ENCODE data around the gene PIGT. TPM values are rescaled to one million over a fixed set of nuclear protein-coding genes. Genes with fewer than 3 reads are reported as not detected.

The PIGT gene
- total and polyA plus RNA-seq, 2 experiments from 2014 or later, result 48.4 to 63.1 TPM

- Histone ChIP-seq H3K79me2 (replicated peaks; ENCODE audit: insufficient read depth) (no peaks in the 10 kb centered on the region), H3K27ac (ENCODE audit: low read depth) (no peak overlapping the region), H2AFZ (no peak overlapping the region), H3K4me1 (ENCODE audit: insufficient read depth) (peaks cover 7% of the 10 kb centered on the region; the same call in 1 of the 2 replicates), H3K9me2 (ENCODE audit: insufficient read depth) (no peaks in the 10 kb centered on the region), H3K36me3 (ENCODE audit: insufficient read depth) (no peaks in the 10 kb centered on the region), H3K4me3 (0 out of 2 replicates have a peak overlapping the region, but pooled peaks have one; percentile 64), H3K27me3 (ENCODE audit: insufficient read depth) (peaks cover 18% of the 10 kb centered on the region), H4K20me1 (replicated peaks; ENCODE audit: insufficient read depth) (no peaks in the 10 kb centered on the region), H3K4me2 (no peak overlapping the region; the same call in 1 of the 2 replicates), H3F3A (replicated peaks; ENCODE audit: low read depth) (no peaks in the 10 kb centered on the region)
- H3K4me1 Mint-ChIP-seq, result peaks cover 10% of the 10 kb centered on the region
- no peak for TF ChIP-seq JUNB (IDR thresholded peaks at IDR 0.05; ENCODE audit: unreplicated experiment)
- TF ChIP-seq REST (IDR thresholded peaks at IDR 0.05; ENCODE audit: unreplicated experiment), result no peak
- TF ChIP-seq ZNF114 (CRISPR knock-in tag; IDR thresholded peaks at IDR 0.05), result no peak
- TF ChIP-seq STAT1 (IDR thresholded peaks at IDR 0.05; ENCODE audit: unreplicated experiment), result no peak
- TF ChIP-seq ETS1 (IDR thresholded peaks at IDR 0.05), result no peak
- no peak for TF ChIP-seq POLR2AphosphoS5 (IDR thresholded peaks at IDR 0.05; ENCODE audit: low read depth)
- TF ChIP-seq EZH2phosphoT487 (IDR thresholded peaks at IDR 0.05; ENCODE audit: unreplicated experiment), result no peak
- no peak for TF ChIP-seq ZNF331 (CRISPR knock-in tag; IDR thresholded peaks at IDR 0.05; ENCODE audit: low read depth)
- no peak for TF ChIP-seq CTCF (conservative IDR thresholded peaks at IDR 0.05; ENCODE audit: low read depth in 2 of 2)
- TF ChIP-seq EZH2 (IDR thresholded peaks at IDR 0.05; ENCODE audit: low read depth, unreplicated experiment), result no peak
- no peak for TF ChIP-seq ZNF462 (CRISPR knock-in tag; IDR thresholded peaks at IDR 0.05)
- TF ChIP-seq NANOG (IDR thresholded peaks at IDR 0.05; ENCODE audit: borderline replicate concordance), result no peak
- TF ChIP-seq CREB1 (CRISPR knock-in tag; IDR thresholded peaks at IDR 0.05; ENCODE audit: low read depth), result no peak
- no peak overlapping the region for H3K27ac Mint-ChIP-seq
- peak overlapping the region; percentile 77 for H3K4me3 Mint-ChIP-seq
- H3K36me3 Mint-ChIP-seq (ENCODE audit: low read depth), result no peaks in the 10 kb centered on the region
- no peak for DNase-seq (ENCODE audit: low spot score)
- peaks cover 11% of the 10 kb centered on the region for H3K27me3 Mint-ChIP-seq (ENCODE audit: insufficient read depth, low read depth, poor library complexity)
- ATAC-seq, result no peak
- no peaks in the 10 kb centered on the region for H3K9me3 Mint-ChIP-seq
These were observed 41.9 kb upstream of the PIGT start for GRCh38 chr20:45374101-45374467.

Measured in GM23338 (cell line).